GM12873 (cell line): Measurements from ENCODE around the gene ERC2.

ENCODE experiments used
- CTCF ChIP-seq: IDR thresholded peaks from 2 replicates; pipeline ENCODE4 v1.5.1; 2012; ENCODE audit warnings: low read depth, mild to moderate bottlenecking, moderate library complexity, low read length, control low read depth; ENCODE audit not compliant: insufficient read depth; ENCODE audit errors: missing control alignments

ERC2 gene

GRCh38 chr3:56356808-56357207 is 111.5 kb downstream of the ERC2 start:
- no peak for TF ChIP-seq CTCF

- TF ChIP-seq CTCF: no peak
These were observed 112.6 kb downstream of the ERC2 start for GRCh38 chr3:56355570-56356185.

- no peak for TF ChIP-seq CTCF
These were observed 116.7 kb downstream of the ERC2 start for GRCh38 chr3:56351537-56351936.

- TF ChIP-seq CTCF: peak; percentile 72
These were observed 120.9 kb downstream of the ERC2 start for GRCh38 chr3:56347219-56347871.

GRCh38 chr3:56342475-56342874 is 125.8 kb downstream of the ERC2 start:
- no peak for TF ChIP-seq CTCF

- TF ChIP-seq CTCF: no peak
These were observed 128.6 kb downstream of the ERC2 start for GRCh38 chr3:56339671-56340070.

GRCh38 chr3:56339244-56339643 is 129.0 kb downstream of the ERC2 start:
- no peak for TF ChIP-seq CTCF
